ENCODE data around the gene EPHA8. TPM values are rescaled to one million over a fixed set of nuclear protein-coding genes. Genes with fewer than 3 reads are reported as not detected.

EPHA8 gene
- total RNA-seq, 1 experiment from 2014 or later = not detected

DNA sequence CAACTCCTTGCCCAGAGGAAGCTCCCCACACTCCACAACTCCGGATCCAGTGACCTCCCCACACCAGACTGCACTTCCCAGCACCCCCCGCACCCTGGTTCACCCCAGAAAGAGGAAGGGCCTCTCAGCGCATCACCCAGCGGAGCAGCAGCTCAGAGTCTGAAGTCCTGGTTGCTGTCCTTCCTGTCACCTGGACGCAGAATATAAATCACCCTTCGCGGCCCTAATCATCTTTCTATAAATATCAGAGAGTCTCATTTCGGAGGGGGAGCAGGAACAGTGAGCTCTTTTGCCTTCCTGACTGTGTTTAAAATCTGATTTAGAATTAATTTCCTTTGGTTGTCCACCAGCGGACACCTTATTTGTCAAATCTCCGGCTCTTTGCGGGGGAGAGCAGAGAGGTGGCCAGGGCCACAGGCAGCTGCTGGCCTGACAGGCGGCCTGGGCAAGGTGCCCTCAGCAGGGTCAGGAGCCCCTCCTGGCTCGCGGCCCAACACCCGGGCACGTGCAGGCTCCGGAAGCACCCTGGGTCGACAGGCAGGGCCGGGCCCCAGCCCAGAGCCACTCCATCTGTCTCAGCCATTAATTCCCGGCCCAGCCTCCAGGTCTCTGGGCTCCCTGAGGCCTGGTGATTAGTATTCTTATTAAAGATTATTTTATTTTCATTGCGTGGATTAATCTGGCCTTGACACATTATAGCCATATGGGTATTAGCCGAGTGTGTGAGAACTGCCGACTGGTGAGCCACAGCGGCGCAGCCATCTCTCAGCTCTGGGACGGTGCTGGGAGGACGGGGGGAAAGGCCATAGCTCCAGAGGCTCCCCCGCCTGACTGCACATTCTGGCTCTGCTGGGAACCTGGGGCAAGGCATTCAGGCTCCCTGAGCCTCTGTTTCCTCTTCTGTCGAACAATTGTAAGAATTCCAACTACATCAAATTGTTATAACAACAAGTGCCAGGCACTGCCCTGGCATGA is 19.7 kb downstream of the EPHA8 start:
- in situ Hi-C loops (cut with HindIII; ENCODE audit: low pct_unique_long_range_greater_than_20kb, low sequenced_read_pairs) = no loop called here
- DNase-seq (ENCODE audit: low read depth) = no peak

DNA sequence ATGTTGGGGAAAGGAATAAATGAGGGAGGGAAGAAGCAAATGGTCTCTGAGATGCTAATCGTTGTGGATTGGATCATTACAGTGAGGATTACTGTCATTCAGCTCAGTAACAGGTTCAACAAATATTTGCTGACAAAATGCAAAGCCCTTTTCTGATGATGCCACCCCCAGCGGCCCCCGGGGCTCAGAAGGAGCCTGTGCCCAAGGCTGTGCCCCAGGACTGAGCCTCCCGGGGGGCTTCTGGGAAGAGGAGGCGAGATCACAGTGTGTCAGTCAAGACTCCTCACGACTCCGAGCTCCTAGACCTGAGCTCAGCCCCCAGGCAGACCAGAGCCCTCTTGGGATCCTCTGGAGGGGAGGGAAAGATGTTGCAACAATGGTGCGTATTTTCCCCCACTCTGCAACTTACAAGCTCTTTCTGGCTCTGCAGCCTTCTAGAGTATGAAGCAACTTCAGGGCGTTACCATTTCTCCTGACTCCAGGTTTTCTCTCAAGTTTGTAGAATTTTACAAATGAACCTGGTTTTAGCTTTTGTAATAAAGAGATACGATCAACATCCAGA is 20.8 kb downstream of the EPHA8 start:
- in situ Hi-C loops (cut with HindIII; ENCODE audit: low pct_unique_long_range_greater_than_20kb, low sequenced_read_pairs) = no loop called here
- no peak for DNase-seq (ENCODE audit: low read depth)

DNA sequence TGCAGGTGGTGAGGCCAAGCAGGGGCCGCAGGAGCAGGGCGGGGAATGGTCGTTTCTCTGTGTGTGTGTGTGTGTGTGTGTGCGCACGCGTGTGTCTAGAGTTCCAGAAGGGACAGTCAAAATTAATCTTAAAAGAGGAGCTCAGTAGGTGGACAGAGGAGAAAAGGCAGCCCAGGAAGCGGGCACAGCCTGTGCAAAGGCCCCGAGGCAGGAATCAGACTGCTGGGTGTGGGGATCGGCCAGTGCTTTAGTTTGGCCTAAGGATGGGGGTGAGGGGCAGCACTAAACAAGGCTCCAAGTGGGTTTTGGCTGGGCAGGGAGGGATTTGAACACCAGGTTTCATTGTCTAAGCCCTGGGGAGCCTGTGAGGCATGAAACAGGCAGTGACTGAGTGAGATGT is 21.7 kb downstream of the EPHA8 start:
- DNase-seq (ENCODE audit: low read depth) = no peak
- in situ Hi-C loops (cut with HindIII; ENCODE audit: low pct_unique_long_range_greater_than_20kb, low sequenced_read_pairs) = no loop called here

DNA sequence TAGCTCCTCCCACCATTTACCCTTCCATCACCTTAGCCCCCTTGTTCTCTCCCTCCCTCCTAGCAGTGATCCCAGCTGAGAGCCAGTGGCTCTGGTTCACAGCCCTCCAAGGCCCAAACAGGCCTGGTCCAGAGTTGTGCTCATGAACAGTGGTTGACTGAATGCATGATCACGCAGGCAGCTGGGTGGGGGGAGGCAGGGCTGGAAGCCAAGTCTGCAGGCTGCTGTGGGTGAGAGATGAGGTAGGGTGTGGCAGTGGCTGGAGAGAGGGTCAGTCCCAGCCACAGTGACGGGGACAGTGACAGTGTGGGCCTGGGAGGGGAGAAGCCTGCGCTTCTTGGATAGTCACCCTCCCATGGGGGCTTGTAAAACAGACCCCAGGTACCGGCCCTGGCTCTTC is 22.2 kb downstream of the EPHA8 start:
- no peak for DNase-seq (ENCODE audit: low read depth)

DNA sequence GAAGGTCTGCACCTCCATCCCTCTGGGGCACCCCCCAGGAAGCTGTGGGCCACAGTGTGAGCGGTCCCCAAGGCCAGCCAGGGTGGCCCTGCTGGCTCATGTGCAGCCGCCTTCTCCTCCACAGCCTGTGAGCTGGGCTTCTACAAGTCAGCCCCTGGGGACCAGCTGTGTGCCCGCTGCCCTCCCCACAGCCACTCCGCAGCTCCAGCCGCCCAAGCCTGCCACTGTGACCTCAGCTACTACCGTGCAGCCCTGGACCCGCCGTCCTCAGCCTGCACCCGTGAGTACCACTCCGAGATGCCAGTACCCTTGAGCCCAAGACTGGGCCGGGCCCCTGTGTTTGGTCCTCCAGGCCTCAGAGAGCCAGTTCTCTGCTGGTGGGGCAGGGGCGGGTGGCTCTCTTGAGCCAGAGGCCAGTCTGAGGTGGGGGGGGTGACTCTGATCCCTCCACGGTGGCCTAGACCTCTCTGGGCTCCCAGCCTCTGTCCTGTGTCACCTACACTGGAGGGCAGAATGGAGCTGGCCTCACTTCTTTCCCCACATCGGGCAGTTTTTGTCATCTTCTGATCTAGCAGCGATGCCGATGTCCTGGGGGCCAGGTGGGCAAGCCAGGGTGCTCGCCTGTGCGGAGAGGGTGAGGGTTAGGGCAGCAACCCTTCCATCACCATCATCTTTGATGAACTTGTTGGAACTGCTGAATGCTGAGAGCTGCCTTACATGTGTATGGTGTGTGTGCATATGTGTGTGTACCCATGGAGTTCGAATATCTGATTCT is 23.3 kb downstream of the EPHA8 start:
- in situ Hi-C loops (cut with HindIII; ENCODE audit: low pct_unique_long_range_greater_than_20kb, low sequenced_read_pairs) = no loop called here
- DNase-seq (ENCODE audit: low read depth) = no peak

More for the DNA sequence above, 22.2 kb downstream of the EPHA8 start:
- in situ Hi-C loops (cut with HindIII; ENCODE audit: low pct_unique_long_range_greater_than_20kb, low sequenced_read_pairs) = no loop called here

DNA sequence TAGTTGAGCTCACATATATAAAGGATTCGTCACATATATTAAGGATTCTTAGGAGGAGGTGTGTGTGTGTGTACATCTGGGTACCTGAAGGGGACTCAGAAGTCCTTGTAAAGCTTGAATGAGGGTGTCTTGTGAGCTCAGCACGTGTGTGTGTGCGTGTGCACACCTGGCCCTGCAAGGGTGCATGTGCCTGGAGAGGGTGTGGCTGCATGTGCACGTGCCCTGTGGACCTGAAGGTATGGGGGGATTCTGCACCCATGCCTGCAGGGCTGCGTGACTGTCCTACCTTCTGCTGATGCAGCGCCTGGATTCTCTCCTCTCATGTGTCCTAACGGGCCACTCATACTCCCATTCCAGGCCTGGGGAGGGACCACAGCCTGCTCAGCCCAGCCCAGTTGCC is 24.0 kb downstream of the EPHA8 start:
- DNase-seq (ENCODE audit: low read depth) = no peak
- in situ Hi-C loops (cut with HindIII; ENCODE audit: low pct_unique_long_range_greater_than_20kb, low sequenced_read_pairs) = no loop called here

DNA sequence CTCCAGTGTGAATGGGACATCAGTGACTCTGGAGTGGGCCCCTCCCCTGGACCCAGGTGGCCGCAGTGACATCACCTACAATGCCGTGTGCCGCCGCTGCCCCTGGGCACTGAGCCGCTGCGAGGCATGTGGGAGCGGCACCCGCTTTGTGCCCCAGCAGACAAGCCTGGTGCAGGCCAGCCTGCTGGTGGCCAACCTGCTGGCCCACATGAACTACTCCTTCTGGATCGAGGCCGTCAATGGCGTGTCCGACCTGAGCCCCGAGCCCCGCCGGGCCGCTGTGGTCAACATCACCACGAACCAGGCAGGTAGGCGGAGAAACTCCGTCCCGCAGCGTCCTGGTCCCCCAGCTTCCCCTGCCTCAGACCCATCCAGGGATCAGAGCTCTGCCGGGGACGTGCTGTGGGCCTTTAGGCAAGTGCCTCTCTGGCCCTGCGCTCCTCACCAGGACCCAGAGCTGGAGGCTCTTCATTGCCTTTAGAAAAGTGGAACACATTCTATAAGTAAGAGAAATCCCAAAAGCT is 25.7 kb downstream of the EPHA8 start:
- DNase-seq (ENCODE audit: low read depth) = no peak
- in situ Hi-C loops (cut with HindIII; ENCODE audit: low pct_unique_long_range_greater_than_20kb, low sequenced_read_pairs) = no loop called here

DNA sequence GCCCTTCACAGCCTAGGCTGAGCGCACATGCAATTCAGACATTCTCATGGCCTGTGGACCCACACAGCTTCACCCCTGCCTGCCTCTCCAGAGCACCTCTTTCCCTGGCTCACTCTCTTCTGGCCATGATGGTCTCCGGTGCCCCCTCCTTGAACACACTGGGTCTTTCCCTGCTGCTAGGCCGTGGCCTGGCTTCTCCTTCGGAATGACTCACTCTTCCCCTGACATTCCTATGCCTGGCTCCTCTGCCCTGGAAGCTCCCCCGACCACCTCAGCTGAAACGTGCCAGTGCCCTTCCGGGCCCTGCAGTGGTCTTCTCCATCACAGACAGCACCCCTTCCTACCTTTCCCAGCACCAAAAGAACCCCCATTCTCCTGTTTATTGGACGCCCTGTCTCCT is 28.3 kb downstream of the EPHA8 start:
- no peak for DNase-seq (ENCODE audit: low read depth)
- in situ Hi-C loops (cut with HindIII; ENCODE audit: low pct_unique_long_range_greater_than_20kb, low sequenced_read_pairs) = no loop called here

DNA sequence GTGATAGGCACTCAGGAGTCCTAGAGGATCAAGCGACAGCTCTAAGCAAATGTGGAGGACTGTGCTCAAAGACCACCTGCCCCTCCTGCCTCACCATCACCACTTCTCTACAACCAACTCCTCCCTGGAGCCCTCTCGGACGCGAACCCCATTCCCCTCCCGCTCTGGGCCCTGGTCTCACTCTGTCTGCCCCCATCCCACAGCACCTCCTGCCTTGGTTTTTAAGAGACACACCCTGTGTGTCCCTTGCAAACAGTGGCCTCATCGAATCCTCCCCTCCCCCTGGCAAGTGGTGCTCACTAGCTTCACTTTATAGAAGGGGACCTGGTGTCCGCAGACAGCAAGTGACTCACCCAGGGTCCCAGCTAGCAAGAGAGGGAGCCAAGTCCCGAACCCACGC is 28.8 kb downstream of the EPHA8 start:
- no peak for DNase-seq (ENCODE audit: low read depth)
- in situ Hi-C loops (cut with HindIII; ENCODE audit: low pct_unique_long_range_greater_than_20kb, low sequenced_read_pairs) = no loop called here

DNA sequence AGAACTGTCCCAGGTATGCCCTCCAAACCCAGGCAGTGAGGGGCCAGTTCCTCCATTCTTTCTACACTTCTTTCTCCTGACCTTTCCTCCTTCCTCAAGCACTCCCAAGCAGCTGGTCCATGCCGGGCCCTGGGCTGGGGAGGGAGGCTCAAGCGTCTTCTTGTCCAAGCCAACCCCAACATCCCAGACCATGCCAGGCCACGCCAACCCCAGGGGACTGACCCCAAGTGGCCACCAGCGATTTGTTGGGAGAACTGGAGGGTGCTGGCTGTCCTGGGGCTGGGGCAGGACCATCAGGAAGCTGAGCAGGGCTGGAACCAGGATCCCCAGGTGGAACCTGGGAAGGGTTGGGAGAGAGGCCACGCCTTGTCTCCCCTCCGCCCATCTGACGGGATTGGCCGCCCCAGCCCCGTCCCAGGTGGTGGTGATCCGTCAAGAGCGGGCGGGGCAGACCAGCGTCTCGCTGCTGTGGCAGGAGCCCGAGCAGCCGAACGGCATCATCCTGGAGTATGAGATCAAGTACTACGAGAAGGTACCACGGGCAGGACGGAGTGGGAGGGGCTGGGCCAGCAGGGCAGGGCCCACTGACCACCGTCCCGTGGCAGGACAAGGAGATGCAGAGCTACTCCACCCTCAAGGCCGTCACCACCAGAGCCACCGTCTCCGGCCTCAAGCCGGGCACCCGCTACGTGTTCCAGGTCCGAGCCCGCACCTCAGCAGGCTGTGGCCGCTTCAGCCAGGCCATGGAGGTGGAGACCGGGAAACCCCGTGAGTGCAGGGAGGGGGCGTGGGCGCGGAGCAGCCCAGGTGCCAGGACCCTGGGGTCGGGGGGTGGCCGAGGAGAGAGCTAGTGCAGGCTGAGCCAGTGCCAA is 29.9 kb downstream of the EPHA8 start:
- in situ Hi-C loops (cut with HindIII; ENCODE audit: low pct_unique_long_range_greater_than_20kb, low sequenced_read_pairs) = no loop called here
- no peak for DNase-seq (ENCODE audit: low read depth)

DNA sequence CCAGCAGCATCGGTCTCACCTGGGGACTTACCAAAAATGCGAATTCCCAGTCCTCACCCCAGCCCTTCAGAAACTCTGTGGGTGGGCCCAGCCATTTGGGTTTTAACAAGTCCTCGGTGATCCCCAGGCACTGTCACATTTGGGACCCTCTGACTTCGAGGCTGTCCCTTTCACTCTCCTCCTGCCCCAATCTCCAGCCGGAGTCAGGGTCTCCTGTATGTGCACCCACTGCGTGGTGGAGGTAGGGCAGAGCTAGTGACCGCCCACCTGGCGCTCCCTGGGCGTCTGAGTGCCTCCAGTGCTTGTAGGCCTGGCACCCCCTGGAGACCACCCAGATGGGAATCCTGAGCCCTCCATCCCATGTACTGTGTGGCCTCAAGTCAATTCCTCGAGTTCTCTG is 31.1 kb downstream of the EPHA8 start:
- no peak for DNase-seq (ENCODE audit: low read depth)
- in situ Hi-C loops (cut with HindIII; ENCODE audit: low pct_unique_long_range_greater_than_20kb, low sequenced_read_pairs) = no loop called here

DNA sequence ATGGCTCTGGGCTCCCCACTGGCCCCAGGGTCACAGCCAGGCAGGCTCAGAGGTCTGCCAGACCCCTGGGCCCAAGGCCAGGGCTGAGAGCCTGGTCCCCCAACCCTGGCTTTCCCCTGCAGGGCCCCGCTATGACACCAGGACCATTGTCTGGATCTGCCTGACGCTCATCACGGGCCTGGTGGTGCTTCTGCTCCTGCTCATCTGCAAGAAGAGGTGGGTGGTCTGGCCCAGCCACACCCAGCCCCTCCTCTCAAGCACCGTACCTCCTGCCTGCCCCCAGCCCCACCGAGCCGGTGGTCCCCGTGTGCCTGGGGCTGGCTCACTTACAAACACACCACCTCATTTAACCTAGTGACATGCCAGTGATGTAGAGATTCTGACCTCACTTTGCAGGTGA is 31.8 kb downstream of the EPHA8 start:
- DNase-seq (ENCODE audit: low read depth) = no peak
- in situ Hi-C loops (cut with HindIII; ENCODE audit: low pct_unique_long_range_greater_than_20kb, low sequenced_read_pairs) = no loop called here

DNA sequence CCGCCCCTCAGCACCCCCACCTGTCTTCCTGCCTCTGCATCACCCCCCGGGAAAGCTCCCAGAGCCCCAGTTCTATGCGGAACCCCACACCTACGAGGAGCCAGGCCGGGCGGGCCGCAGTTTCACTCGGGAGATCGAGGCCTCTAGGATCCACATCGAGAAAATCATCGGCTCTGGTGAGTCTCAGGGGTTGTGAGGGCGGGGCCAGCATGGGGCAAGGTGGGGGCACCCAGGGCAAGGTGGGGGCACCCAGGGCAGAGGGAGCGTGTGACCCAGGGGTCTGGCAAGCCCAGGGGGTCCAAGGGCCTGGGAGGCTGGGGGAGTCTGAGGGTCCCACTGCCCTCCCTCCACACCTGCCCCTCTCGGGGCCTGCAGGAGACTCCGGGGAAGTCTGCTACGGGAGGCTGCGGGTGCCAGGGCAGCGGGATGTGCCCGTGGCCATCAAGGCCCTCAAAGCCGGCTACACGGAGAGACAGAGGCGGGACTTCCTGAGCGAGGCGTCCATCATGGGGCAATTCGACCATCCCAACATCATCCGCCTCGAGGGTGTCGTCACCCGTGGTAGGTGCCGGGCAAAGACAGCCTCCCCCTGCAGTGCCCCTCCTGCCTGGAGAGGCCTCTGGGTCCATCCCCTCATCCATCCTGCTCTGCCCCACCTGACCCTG is 34.1 kb downstream of the EPHA8 start:
- in situ Hi-C loops (cut with HindIII; ENCODE audit: low pct_unique_long_range_greater_than_20kb, low sequenced_read_pairs) = no loop called here

DNA sequence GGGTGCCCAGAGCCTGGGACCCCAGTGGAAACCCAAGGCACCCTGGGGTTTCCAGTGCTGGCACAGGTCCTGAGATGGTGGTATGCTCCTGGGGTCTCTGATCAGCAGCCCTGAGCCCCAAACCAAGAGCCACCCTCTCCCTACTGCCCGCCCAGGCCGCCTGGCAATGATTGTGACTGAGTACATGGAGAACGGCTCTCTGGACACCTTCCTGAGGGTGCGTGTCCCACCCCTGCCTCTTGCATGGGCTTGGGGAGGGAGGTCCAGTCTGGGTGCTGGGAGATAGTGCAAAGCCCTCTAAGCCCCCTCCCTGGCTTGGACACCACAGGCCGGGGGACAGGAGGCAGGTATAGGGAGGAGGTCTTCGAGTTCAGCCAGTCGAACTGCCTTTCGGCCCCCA is 34.7 kb downstream of the EPHA8 start:
- in situ Hi-C loops (cut with HindIII; ENCODE audit: low pct_unique_long_range_greater_than_20kb, low sequenced_read_pairs) = no loop called here

More for the DNA sequence above, 34.1 kb downstream of the EPHA8 start:
- DNase-seq (ENCODE audit: low read depth) = no peak

DNA sequence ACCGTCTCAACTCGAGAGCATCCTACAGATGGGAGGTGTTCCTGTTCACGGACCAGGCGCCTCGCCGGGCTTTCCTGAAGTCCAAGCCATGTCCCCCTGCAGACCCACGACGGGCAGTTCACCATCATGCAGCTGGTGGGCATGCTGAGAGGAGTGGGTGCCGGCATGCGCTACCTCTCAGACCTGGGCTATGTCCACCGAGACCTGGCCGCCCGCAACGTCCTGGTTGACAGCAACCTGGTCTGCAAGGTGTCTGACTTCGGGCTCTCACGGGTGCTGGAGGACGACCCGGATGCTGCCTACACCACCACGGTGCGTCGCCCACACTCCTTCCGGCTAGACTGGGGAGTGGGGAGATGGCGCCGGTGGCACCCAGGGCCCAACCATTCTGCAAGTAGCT is 35.4 kb downstream of the EPHA8 start:
- in situ Hi-C loops (cut with HindIII; ENCODE audit: low pct_unique_long_range_greater_than_20kb, low sequenced_read_pairs) = no loop called here
- no peak for DNase-seq (ENCODE audit: low read depth)

More for the DNA sequence above, 34.7 kb downstream of the EPHA8 start:
- DNase-seq (ENCODE audit: low read depth) = no peak

DNA sequence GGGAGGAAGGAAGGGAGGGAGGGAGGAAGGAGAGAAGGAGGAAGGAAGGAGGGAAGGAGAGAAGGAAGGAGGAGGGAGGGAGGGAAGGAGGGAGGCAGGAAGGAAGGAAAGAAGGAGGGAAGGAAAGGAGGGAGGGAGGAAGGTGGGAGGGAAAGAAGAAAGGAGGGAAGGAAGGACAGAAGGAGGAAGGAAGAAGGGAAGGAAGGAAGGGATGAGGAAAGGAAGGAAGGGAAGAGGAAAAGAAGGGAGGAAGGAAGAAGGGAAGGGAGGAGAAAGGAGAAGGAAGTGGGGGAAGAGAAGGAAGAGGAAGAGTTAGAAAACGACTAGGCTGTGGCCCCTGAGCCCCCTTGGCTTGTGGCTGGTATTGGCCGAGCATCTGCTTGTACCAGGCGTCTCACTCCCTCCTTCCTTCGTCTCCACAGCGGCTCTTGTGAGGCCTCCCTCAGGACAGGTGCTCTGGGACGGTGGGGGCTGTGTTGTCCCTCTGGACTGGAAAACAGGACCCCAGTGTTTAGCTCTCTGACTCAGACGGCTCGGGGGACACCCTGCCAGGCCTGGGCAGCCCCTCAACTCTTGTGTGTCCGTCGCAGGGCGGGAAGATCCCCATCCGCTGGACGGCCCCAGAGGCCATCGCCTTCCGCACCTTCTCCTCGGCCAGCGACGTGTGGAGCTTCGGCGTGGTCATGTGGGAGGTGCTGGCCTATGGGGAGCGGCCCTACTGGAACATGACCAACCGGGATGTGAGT is 37.0 kb downstream of the EPHA8 start:
- in situ Hi-C loops (cut with HindIII; ENCODE audit: low pct_unique_long_range_greater_than_20kb, low sequenced_read_pairs) = no loop called here
- no peak for DNase-seq (ENCODE audit: low read depth)

Data from Caki2 (cell line).